IMR-90 (cell line): Measurements from ENCODE around the gene NXPH2. TPM values are rescaled to one million over a fixed set of nuclear protein-coding genes. Genes with fewer than 3 reads are reported as not detected.

Experiments
- ATAC-seq: fragments of 200-7000 bp; cut with Tn5 transposase; 2 replicates; pipeline ENCODE4 v1.9.1; 2020; ENCODE audit warnings: low read depth, mild to moderate bottlenecking, moderate library complexity
- BruUV-seq: library from RNA; stranded (reverse); fragments of 400-500 nt; replicated peaks from 2 replicates; lab custom pipeline; 2021; lab: Mats Ljungman, UMichigan
- CTCF ChIA-PET: fragments of 300-600 bp; formaldehyde crosslinking; extraction: SDS; loops from one replicate; lab custom pipeline; 2021; ENCODE audit warnings: antibody characterized with exemption; lab: Yijun Ruan, JAX
- POLR2A ChIA-PET: fragments of 300-600 bp; sonication (Branson Sonifier 250); formaldehyde crosslinking; loops from one replicate; lab custom pipeline; 2022; ENCODE audit warnings: antibody characterized with exemption; ENCODE audit not compliant: unreplicated experiment; lab: Charles Lee
- DNase-seq: peaks from one replicate; pipeline ENCODE4 v3.0.0; 2013
- H2AFZ ChIP-seq: replicated peaks from 2 replicates; pipeline ENCODE3; 2013; ENCODE audit warnings: low read length, mild to moderate bottlenecking; ENCODE audit not compliant: poor library complexity
- H2AK5ac ChIP-seq: 2 replicates; pipeline ENCODE4 v1.6.1; 2013; ENCODE audit warnings: low read depth, low read length, inconsistent platforms
- H2AK9ac ChIP-seq: replicated peaks from 2 replicates; pipeline ENCODE3; 2013; ENCODE audit warnings: mild to moderate bottlenecking, low read depth, low read length, moderate library complexity; ENCODE audit not compliant: poor library complexity
- H2BK120ac ChIP-seq: 2 replicates; pipeline ENCODE4 v1.6.1; 2013; ENCODE audit warnings: low read depth, low read length, inconsistent platforms
- H2BK15ac ChIP-seq: 3 replicates; pipeline ENCODE4 v1.6.1; 2013; ENCODE audit warnings: low read depth, low read length, inconsistent platforms
- H2BK20ac ChIP-seq: 2 replicates; pipeline ENCODE4 v1.6.1; 2013; ENCODE audit warnings: low read depth, mild to moderate bottlenecking, inconsistent platforms, low read length, moderate library complexity
- H2BK5ac ChIP-seq: 2 replicates; pipeline ENCODE4 v1.6.1; 2013; ENCODE audit warnings: mild to moderate bottlenecking, low read depth, low read length, inconsistent platforms; ENCODE audit not compliant: poor library complexity, severe bottlenecking
- H3K14ac ChIP-seq: replicated peaks from 2 replicates; pipeline ENCODE4 v1.6.1; 2013; ENCODE audit warnings: low read depth, low read length, inconsistent platforms
- H3K18ac ChIP-seq: 2 replicates; pipeline ENCODE4 v1.6.1; 2013; ENCODE audit warnings: low read depth, low read length, control low read depth
- H3K23ac ChIP-seq: 2 replicates; pipeline ENCODE4 v1.6.1; 2013; ENCODE audit warnings: low read depth, low read length, inconsistent platforms
- H3K27ac ChIP-seq: 2 replicates; pipeline ENCODE4 v1.5.1; 2013; ENCODE audit warnings: mild to moderate bottlenecking, control low read depth, low read length; ENCODE audit not compliant: insufficient read depth
- H3K27me3 ChIP-seq: 2 replicates; pipeline ENCODE4 v1.6.1; 2013; ENCODE audit warnings: low read length; ENCODE audit not compliant: control insufficient read depth, insufficient read depth
- H3K36me3 ChIP-seq: 2 replicates; pipeline ENCODE4 v1.6.1; 2013; ENCODE audit warnings: low read length, mixed read lengths; ENCODE audit not compliant: control insufficient read depth, insufficient read depth
- H3K4ac ChIP-seq: 2 replicates; pipeline ENCODE4 v1.6.1; 2013; ENCODE audit warnings: low read depth, low read length, inconsistent platforms
- H3K4me1 ChIP-seq: 2 replicates; pipeline ENCODE4 v1.6.1; 2013; ENCODE audit warnings: low read length, mixed read lengths; ENCODE audit not compliant: control insufficient read depth, insufficient read depth
- H3K4me2 ChIP-seq: 2 replicates; pipeline ENCODE4 v1.6.1; 2013; ENCODE audit warnings: low read depth, mild to moderate bottlenecking, control low read depth, low read length, moderate library complexity
- H3K4me3 ChIP-seq: 2 replicates; pipeline ENCODE4 v1.5.1; 2013; ENCODE audit warnings: low read depth, mild to moderate bottlenecking, control low read depth, low read length, moderate library complexity; ENCODE audit not compliant: insufficient read depth
- H3K56ac ChIP-seq: 2 replicates; pipeline ENCODE4 v1.6.1; 2013; ENCODE audit warnings: low read length, inconsistent platforms; ENCODE audit not compliant: insufficient read depth; ENCODE audit errors: extremely low read depth
- H3K79me1 ChIP-seq, 2 experiments: 2 replicates each; pipeline ENCODE4 v1.6.1; 2013; ENCODE audit warnings: low read length in 2 of 2, inconsistent platforms in 1 of 2, low read depth in 1 of 2
- H3K9ac ChIP-seq: 2 replicates; pipeline ENCODE4 v1.6.1; 2013; ENCODE audit warnings: low read depth, low read length, control low read depth
- H3K9me1 ChIP-seq: 2 replicates; pipeline ENCODE4 v1.6.1; 2013; ENCODE audit warnings: low read length, inconsistent platforms; ENCODE audit not compliant: insufficient read depth
- H3K9me3 ChIP-seq: 2 replicates; pipeline ENCODE4 v1.6.1; 2013; ENCODE audit warnings: low read length; ENCODE audit not compliant: control insufficient read depth, insufficient read depth
- H4K20me1 ChIP-seq: 2 replicates; pipeline ENCODE4 v1.6.1; 2013; ENCODE audit warnings: low read length, inconsistent platforms; ENCODE audit not compliant: insufficient read depth
- H4K5ac ChIP-seq: 2 replicates; pipeline ENCODE4 v1.6.1; 2013; ENCODE audit warnings: mild to moderate bottlenecking, low read depth, low read length, control low read depth
- H4K8ac ChIP-seq, 2 experiments: 2 replicates each; pipeline ENCODE4 v1.6.1; 2013; ENCODE audit warnings: low read depth in 2 of 2, low read length in 2 of 2, control low read depth in 1 of 2, inconsistent platforms in 1 of 2
- H4K91ac ChIP-seq: 2 replicates; pipeline ENCODE4 v1.6.1; 2013; ENCODE audit warnings: low read depth, low read length, inconsistent platforms; ENCODE audit not compliant: insufficient read depth
- BHLHE40 ChIP-seq: fragments of 150-350 bp; IDR thresholded peaks from 2 replicates; pipeline ENCODE4 v1.6.1; 2016; ENCODE audit warnings: mild to moderate bottlenecking, low read depth, low read length
- CEBPB ChIP-seq: IDR thresholded peaks from 2 replicates; pipeline ENCODE4 v1.6.1; 2012; ENCODE audit warnings: low read depth, low read length, improper control_type of control experiment
- CHD1 ChIP-seq: IDR thresholded peaks from 2 replicates; pipeline ENCODE4 v1.6.1; 2012; ENCODE audit warnings: low read depth, low read length, improper control_type of control experiment
- CTCF ChIP-seq: conservative IDR thresholded peaks from 2 replicates; pipeline ENCODE4 v1.5.1; 2012; ENCODE audit warnings: mild to moderate bottlenecking, low read depth, low read length, improper control_type of control experiment
- ELK1 ChIP-seq: fragments of 150-350 bp; IDR thresholded peaks from 2 replicates; pipeline ENCODE4 v1.6.1; 2016; ENCODE audit warnings: low read depth, mild to moderate bottlenecking, low read length, moderate library complexity, borderline replicate concordance
- FOS ChIP-seq: fragments of 150-350 bp; IDR thresholded peaks from 2 replicates; pipeline ENCODE4 v1.6.1; 2016; ENCODE audit warnings: low read depth, low read length
- MAFK ChIP-seq: IDR thresholded peaks from 2 replicates; pipeline ENCODE4 v1.6.1; 2012; ENCODE audit warnings: low read depth, low read length, improper control_type of control experiment
- MAZ ChIP-seq: IDR thresholded peaks from 2 replicates; pipeline ENCODE4 v1.6.1; 2012; ENCODE audit warnings: low read depth, mild to moderate bottlenecking, low read length, improper control_type of control experiment, moderate library complexity, borderline replicate concordance
- MXI1 ChIP-seq: IDR thresholded peaks from 2 replicates; pipeline ENCODE4 v1.6.1; 2012; ENCODE audit warnings: low read depth, mild to moderate bottlenecking, low read length, moderate library complexity, borderline replicate concordance
- POLR2A ChIP-seq: IDR thresholded peaks from 2 replicates; pipeline ENCODE4 v1.6.1; 2012; ENCODE audit warnings: mild to moderate bottlenecking, low read depth, low read length
- RAD21 ChIP-seq: IDR thresholded peaks from 2 replicates; pipeline ENCODE4 v1.6.1; 2012; ENCODE audit warnings: low read length, improper control_type of control experiment
- RCOR1 ChIP-seq: IDR thresholded peaks from 2 replicates; pipeline ENCODE4 v1.6.1; 2012; ENCODE audit warnings: mild to moderate bottlenecking, low read length, improper control_type of control experiment; ENCODE audit not compliant: insufficient replicate concordance
- RFX5 ChIP-seq: IDR thresholded peaks from 2 replicates; pipeline ENCODE4 v1.8.0; 2012; ENCODE audit warnings: low read depth, mild to moderate bottlenecking, low read length, moderate library complexity
- WGBS, 2 experiments: methylation state at CpG; one replicate each; pipeline versions ENCODE4 v1.1.5 to v1.1.7; 2013; ENCODE audit warnings: missing lambda C conversion rate in 2 of 2; ENCODE audit not compliant: insufficient read length in 1 of 2; ENCODE audit errors: extremely low coverage in 2 of 2; 5-methylcytosine and 5-hydroxymethylcytosine counted together
- dilution Hi-C: fragments of 300-500 bp; cut with HindIII; formaldehyde crosslinking; loops from one replicate; pipeline ENCODE4 v1.14.3; 2018; ENCODE audit warnings: low sequenced_read_pairs; ENCODE audit not compliant: unreplicated experiment
- in situ Hi-C: fragments of 300-500 bp; cut with MboI; formaldehyde crosslinking; loops from 3 replicates; pipeline ENCODE4 v1.14.3; 2019; ENCODE audit warnings: low sequenced_read_pairs, inconsistent platforms, mixed read lengths
- intact Hi-C: fragments of 100-400 bp; cut with micrococcal nuclease; formaldehyde crosslinking; loops from 2 replicates; pipeline ENCODE4 v1.10.0; 2022
- polyA plus RNA-seq, 3 experiments: library from polyadenylated mRNA; depleted of rRNA; stranded (reverse); fragments of >200 nt; gene quantifications; 2 replicates each; pipeline ENCODE4 v1.2.3, GENCODE V29; 2012; ENCODE audit warnings: low replicate concordance in 1 of 3
- total RNA-seq: library from RNA; depleted of rRNA; stranded (reverse); fragments of >200 nt; gene quantifications from 2 replicates; pipeline ENCODE4 v1.2.3, GENCODE V29; 2012
- TF ChIP-seq, protein P1 (sequence below): fragments of 150-350 bp; IDR thresholded peaks from 2 replicates; pipeline ENCODE4 v1.6.1; 2017; ENCODE audit warnings: mild to moderate bottlenecking, antibody characterized with exemption, low read length, low read depth

NXPH2 gene
- total and polyA plus RNA-seq, 2 of the 4 experiments (the other 2 are of a cell fraction), result not detected

DNA sequence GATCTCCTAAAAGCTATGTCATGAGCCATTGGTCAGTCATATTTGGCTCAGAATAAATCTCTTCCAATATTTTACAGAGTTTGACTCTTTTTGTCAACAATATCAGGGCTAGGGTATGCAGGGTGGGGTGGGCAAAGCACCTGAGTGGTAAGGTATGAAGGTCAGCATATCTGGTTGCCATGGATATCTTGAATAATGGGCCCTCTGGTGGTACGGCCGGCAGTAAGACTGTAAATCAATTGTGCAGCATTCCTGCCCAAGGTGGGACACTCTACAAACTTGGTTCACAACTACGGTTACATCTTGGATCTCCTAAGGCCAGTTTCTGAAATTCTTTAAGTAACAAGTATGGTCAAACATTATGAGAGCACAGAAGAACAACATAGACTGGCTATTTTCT, 159.1 kb downstream of the NXPH2 start:
- H3K56ac ChIP-seq, result no peak overlapping the region
- no peak overlapping the region for H2BK20ac ChIP-seq
- TF ChIP-seq CEBPB (no peak), MAFK (no peak), FOS (no peak), RCOR1 (no peak), MXI1 (no peak), BHLHE40 (no peak), RFX5 (no peak), CHD1 (no peak), RAD21 (no peak), POLR2A (no peak), MAZ (no peak), ELK1 (no peak), CTCF (no peak)
- TF ChIP-seq, protein P1, sequence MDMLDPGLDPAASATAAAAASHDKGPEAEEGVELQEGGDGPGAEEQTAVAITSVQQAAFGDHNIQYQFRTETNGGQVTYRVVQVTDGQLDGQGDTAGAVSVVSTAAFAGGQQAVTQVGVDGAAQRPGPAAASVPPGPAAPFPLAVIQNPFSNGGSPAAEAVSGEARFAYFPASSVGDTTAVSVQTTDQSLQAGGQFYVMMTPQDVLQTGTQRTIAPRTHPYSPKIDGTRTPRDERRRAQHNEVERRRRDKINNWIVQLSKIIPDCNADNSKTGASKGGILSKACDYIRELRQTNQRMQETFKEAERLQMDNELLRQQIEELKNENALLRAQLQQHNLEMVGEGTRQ, result no peak
- intact Hi-C loops (no loop called here), dilution Hi-C loops (no loop called here), in situ Hi-C loops (no loop called here)
- no peak overlapping the region for H2BK15ac ChIP-seq
- no peak overlapping the region for H3K9ac ChIP-seq
- H3K27ac ChIP-seq, result no peak overlapping the region
- H2AK5ac ChIP-seq, result no peak overlapping the region
- H3K14ac ChIP-seq, result no peak overlapping the region
- CTCF ChIA-PET, result no interaction called here
- no peak for ATAC-seq
- H4K20me1 ChIP-seq, result no peaks in the 10 kb centered on the region
- WGBS, 2 experiments, result no CpG with 5 or more reads among the region's 3 CpGs
- H2BK120ac ChIP-seq, result no peak overlapping the region
- peaks cover 4% of the 10 kb centered on the region for H3K27me3 ChIP-seq
- H3K4me3 ChIP-seq, result no peak overlapping the region
- H3K4me1 ChIP-seq, result no peaks in the 10 kb centered on the region
- H3K79me1 ChIP-seq, result no peaks in the 10 kb centered on the region
- no peak overlapping the region for H3K23ac ChIP-seq
- no peaks in the 10 kb centered on the region for H3K9me1 ChIP-seq
- no peaks in the 10 kb centered on the region for H3K9me3 ChIP-seq
- H2AFZ ChIP-seq, result no peak overlapping the region
- DNase-seq, result no peak
- no peak overlapping the region for H4K91ac ChIP-seq
- no TSS peak for BruUV-seq
- no peak overlapping the region for H3K4me2 ChIP-seq
- no peak overlapping the region for H3K18ac ChIP-seq
- POLR2A ChIA-PET, result no interaction called here
- H2AK9ac ChIP-seq, result no peak overlapping the region
- no peak overlapping the region for H4K5ac ChIP-seq
- no peaks in the 10 kb centered on the region for H3K36me3 ChIP-seq
- no peak overlapping the region for H3K4ac ChIP-seq
- H4K8ac ChIP-seq, result no peak overlapping the region
- no peak overlapping the region for H2BK5ac ChIP-seq
